Measurements from ENCODE around the gene GHSR. TPM values are rescaled to one million over a fixed set of nuclear protein-coding genes. Genes with fewer than 3 reads are reported as not detected.

Gene GHSR
- total RNA-seq, 4 donors from 2014 or later: not detected

DNA sequence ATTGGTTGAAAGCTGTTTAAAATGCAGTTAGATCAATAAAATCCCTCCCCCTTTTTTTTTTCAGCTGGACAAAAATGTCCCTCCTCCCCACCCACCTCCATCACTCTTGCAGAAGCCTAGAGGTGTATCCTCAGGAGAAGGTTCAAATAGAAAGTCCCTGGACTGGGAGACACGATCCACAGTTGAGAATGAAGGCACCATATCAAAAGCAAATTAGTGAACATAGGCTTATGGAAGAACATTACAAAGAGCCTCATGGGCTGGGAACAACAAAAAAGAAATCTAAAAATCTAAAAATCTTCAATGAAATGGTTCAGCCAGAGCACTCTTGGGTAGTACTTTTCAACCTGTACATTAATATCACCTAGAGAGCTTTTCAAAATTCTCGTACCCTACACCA is 46.2 kb downstream of the GHSR start:
- in situ Hi-C loops (cut with MboI; ENCODE audit: low pct_ligation_motif_present in 1 of 4, low pct_unique_long_range_greater_than_20kb in 1 of 4, low sequenced_read_pairs in 3 of 4) (no loop called here), intact Hi-C loops (cut with DNase I; ENCODE audit: low total_unique reads) (no loop called here)
- Histone ChIP-seq H3K4me3 (no peak overlapping the region), H3K4me1 (no peaks in the 10 kb centered on the region), H3K27me3 (no peaks in the 10 kb centered on the region), H3K9me3 (no peaks in the 10 kb centered on the region), H3K36me3 (peaks cover 0 to 15% (median 5%) of the 10 kb centered on the region in 4 donors), H3K27ac (no peak overlapping the region)
- TF ChIP-seq EP300 (IDR thresholded peaks at IDR 0.05; ENCODE audit: low read depth) (no peak), POLR2AphosphoS5 (IDR thresholded peaks at IDR 0.05) (no peak), POLR2A (IDR thresholded peaks at IDR 0.05) (no peak)
- TF ChIP-seq, protein P1, sequence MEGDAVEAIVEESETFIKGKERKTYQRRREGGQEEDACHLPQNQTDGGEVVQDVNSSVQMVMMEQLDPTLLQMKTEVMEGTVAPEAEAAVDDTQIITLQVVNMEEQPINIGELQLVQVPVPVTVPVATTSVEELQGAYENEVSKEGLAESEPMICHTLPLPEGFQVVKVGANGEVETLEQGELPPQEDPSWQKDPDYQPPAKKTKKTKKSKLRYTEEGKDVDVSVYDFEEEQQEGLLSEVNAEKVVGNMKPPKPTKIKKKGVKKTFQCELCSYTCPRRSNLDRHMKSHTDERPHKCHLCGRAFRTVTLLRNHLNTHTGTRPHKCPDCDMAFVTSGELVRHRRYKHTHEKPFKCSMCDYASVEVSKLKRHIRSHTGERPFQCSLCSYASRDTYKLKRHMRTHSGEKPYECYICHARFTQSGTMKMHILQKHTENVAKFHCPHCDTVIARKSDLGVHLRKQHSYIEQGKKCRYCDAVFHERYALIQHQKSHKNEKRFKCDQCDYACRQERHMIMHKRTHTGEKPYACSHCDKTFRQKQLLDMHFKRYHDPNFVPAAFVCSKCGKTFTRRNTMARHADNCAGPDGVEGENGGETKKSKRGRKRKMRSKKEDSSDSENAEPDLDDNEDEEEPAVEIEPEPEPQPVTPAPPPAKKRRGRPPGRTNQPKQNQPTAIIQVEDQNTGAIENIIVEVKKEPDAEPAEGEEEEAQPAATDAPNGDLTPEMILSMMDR (IDR thresholded peaks at IDR 0.05): no peak
- 90 to 98% methylated on average over 2 of the region's 2 CpGs for WGBS, 2 donors (ENCODE audit: low coverage in 1 of 2)
- no peak for DNase-seq

DNA sequence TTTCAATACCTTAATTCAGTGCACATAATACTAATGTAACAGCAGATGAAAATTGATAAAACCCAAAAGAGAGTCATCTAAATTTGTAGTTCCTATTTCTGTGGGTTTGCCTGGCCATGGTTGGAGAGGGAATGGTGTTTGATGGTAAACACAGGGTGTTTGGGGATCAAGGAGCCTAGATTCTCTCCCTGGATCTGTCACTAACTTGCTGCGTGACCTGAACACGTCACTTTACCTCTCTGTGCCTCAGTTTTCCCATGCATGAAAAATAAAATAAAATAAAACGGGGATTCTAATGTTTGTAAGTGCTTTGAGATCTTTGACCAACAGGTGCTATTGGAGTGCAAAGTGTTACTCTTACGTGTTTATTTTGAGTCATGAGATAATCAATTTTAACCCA is 49.8 kb downstream of the GHSR start:
- H3K4me1 ChIP-seq: no peaks in the 10 kb centered on the region
- WGBS, 2 donors (ENCODE audit: low coverage in 1 of 2): 92 to 97% methylated on average over 4 of the region's 4 CpGs
- H3K36me3 ChIP-seq: peaks cover 0 to 19% (median 6%) of the 10 kb centered on the region in 4 donors
- no peak overlapping the region for H3K27ac ChIP-seq
- no peaks in the 10 kb centered on the region for H3K9me3 ChIP-seq
- in situ Hi-C loops (cut with MboI; ENCODE audit: low pct_ligation_motif_present in 1 of 4, low pct_unique_long_range_greater_than_20kb in 1 of 4, low sequenced_read_pairs in 3 of 4): no loop called here
- no peak overlapping the region for H3K4me3 ChIP-seq
- no peak for DNase-seq
- no peaks in the 10 kb centered on the region for H3K27me3 ChIP-seq
- intact Hi-C loops (cut with DNase I; ENCODE audit: low total_unique reads): no loop called here
- no peak for TF ChIP-seq POLR2AphosphoS5 (IDR thresholded peaks at IDR 0.05)
- no peak for TF ChIP-seq EP300 (IDR thresholded peaks at IDR 0.05; ENCODE audit: low read depth)
- TF ChIP-seq, protein P1 (IDR thresholded peaks at IDR 0.05): no peak

DNA sequence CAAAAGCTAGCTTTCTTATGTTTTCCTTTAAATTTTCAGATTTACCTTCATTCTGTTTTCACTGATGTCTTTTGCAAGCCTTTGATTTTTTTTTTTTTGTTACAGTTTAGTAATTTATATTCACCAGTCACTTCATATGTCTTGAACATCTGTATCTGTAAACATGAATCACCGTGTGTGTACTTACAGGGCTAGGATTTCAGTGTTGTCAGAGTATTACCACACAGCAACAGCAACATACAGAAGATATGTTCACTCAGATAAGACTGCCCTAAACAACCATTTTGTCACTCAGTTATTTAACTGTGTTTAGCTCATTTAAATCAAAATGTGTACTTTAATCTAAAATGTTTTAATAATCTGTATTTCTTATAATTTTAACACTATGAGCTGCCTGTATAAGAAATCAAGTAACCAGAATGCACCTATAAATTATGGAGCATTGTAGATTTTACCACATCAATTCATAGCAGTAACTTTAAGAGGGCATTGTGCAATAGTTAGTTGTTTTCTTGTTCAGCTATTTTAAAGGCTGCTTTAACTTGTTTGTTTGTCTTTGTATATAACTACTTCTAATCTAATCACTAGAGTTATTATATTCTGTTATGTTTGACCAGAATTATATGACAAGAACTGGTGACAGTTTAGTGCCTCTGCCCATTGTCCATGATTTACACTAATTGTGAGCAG is 50.4 kb downstream of the GHSR start:
- intact Hi-C loops (cut with DNase I; ENCODE audit: low total_unique reads) (no loop called here), in situ Hi-C loops (cut with MboI; ENCODE audit: low pct_ligation_motif_present in 1 of 4, low pct_unique_long_range_greater_than_20kb in 1 of 4, low sequenced_read_pairs in 3 of 4) (no loop called here)
- no peak for DNase-seq
- Histone ChIP-seq H3K4me3 (no peak overlapping the region), H3K27ac (no peak overlapping the region), H3K36me3 (peaks cover 0 to 19% (median 6%) of the 10 kb centered on the region in 4 donors), H3K4me1 (no peaks in the 10 kb centered on the region), H3K27me3 (no peaks in the 10 kb centered on the region), H3K9me3 (no peaks in the 10 kb centered on the region)
- WGBS, 2 donors (ENCODE audit: low coverage in 1 of 2): 41 to 45% methylated on average over 1 of the region's 1 CpG
- TF ChIP-seq POLR2AphosphoS5 (IDR thresholded peaks at IDR 0.05): no peak
- no peak for TF ChIP-seq EP300 (IDR thresholded peaks at IDR 0.05; ENCODE audit: low read depth)
- TF ChIP-seq, protein P1 (IDR thresholded peaks at IDR 0.05): no peak
- no peak for TF ChIP-seq POLR2A (IDR thresholded peaks at IDR 0.05)

DNA sequence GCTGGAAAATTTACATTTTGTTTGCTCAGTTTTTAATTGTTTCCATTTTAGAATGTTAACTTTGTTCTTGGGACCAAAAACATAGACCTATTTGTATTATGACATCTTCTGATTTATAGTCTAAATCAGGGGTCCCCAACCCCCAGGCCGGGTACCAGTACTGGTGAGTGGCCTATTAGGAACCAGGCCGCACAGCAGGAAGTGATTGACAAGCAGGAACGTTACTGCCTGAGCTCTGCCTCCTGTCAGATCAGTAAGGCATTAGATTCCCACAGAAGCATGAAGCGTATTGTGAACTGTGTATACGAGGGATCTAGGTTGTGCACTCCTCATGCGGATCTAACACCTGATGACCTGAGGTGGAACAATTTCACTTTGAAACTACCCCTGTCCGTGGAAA is 51.9 kb downstream of the GHSR start:
- WGBS, 2 donors (ENCODE audit: low coverage in 1 of 2): 82 to 90% methylated on average over 5 to 7 of the region's 7 CpGs
- no peak for DNase-seq
- Histone ChIP-seq H3K4me3 (no peak overlapping the region), H3K36me3 (peaks cover 0 to 19% (median 5%) of the 10 kb centered on the region in 4 donors), H3K9me3 (no peaks in the 10 kb centered on the region), H3K27ac (no peak overlapping the region), H3K4me1 (no peaks in the 10 kb centered on the region), H3K27me3 (no peaks in the 10 kb centered on the region)
- in situ Hi-C loops (cut with MboI; ENCODE audit: low pct_ligation_motif_present in 1 of 4, low pct_unique_long_range_greater_than_20kb in 1 of 4, low sequenced_read_pairs in 3 of 4): no loop called here
- TF ChIP-seq POLR2A (IDR thresholded peaks at IDR 0.05) (no peak), EP300 (IDR thresholded peaks at IDR 0.05; ENCODE audit: low read depth) (no peak)
- intact Hi-C loops (cut with DNase I; ENCODE audit: low total_unique reads): no loop called here

DNA sequence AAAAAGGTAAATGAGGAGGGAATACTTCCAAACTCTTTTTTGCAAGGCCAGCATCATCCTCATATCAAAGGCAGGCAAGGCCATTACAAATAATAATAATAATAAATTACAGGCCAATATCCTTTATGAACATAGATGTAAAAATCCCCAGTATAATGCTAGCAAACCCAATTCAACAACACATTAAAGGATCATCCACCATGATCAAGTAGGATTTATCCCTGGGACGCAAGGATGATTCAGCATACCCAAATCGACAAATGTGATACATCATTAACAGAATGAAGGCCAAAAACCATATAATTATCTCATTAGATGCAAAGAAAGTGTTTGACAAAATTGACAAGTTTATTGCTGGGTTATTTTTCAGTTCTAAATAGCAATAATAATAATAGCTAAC is 53.6 kb downstream of the GHSR start:
- Histone ChIP-seq H3K36me3 (peaks cover 0 to 19% (median 5%) of the 10 kb centered on the region in 4 donors), H3K27ac (no peak overlapping the region), H3K9me3 (no peaks in the 10 kb centered on the region), H3K4me1 (no peaks in the 10 kb centered on the region), H3K27me3 (no peaks in the 10 kb centered on the region), H3K4me3 (no peak overlapping the region)
- intact Hi-C loops (cut with DNase I; ENCODE audit: low total_unique reads) (no loop called here), in situ Hi-C loops (cut with MboI; ENCODE audit: low pct_ligation_motif_present in 1 of 4, low pct_unique_long_range_greater_than_20kb in 1 of 4, low sequenced_read_pairs in 3 of 4) (no loop called here)
- no peak for DNase-seq
- TF ChIP-seq EP300 (IDR thresholded peaks at IDR 0.05; ENCODE audit: low read depth) (no peak), POLR2A (IDR thresholded peaks at IDR 0.05) (no peak), POLR2AphosphoS5 (IDR thresholded peaks at IDR 0.05) (no peak)
- WGBS, 2 donors (ENCODE audit: low coverage in 1 of 2): 97 to 100% methylated on average over 2 of the region's 2 CpGs

Other genes with a start within 250 kb of the GHSR start
- gene TNFSF10, start 75.0 kb upstream of the GHSR start, total RNA-seq: 100 to 1,000 TPM in 3 of 4 donors, 10 to 100 TPM in 1; 73.8 to 150 (median 125) TPM